ENCODE measurements around the gene GNAO1.

The GNAO1 gene

GRCh38 chr16:56367764-56368163 lies 176.5 kb downstream of the GNAO1 start:
- Histone ChIP-seq H3K27ac (no peak overlapping the region), H3K4me3 (ENCODE audit: low read depth in 1 of 2, low read length in 1 of 2) (no peak overlapping the region), H3K9me3 (no peaks in the 10 kb centered on the region), H3K4me1 (ENCODE audit: control insufficient read depth in 1 of 2, insufficient read depth in 1 of 2, low read depth in 1 of 2, low read length in 1 of 2) (no peaks in the 10 kb centered on the region), H3K36me3 (peaks cover 64% of the 10 kb centered on the region), H3K27me3 (no peaks in the 10 kb centered on the region)
- TF ChIP-seq CTCF (IDR thresholded peaks at IDR 0.05) = no peak

DNA sequence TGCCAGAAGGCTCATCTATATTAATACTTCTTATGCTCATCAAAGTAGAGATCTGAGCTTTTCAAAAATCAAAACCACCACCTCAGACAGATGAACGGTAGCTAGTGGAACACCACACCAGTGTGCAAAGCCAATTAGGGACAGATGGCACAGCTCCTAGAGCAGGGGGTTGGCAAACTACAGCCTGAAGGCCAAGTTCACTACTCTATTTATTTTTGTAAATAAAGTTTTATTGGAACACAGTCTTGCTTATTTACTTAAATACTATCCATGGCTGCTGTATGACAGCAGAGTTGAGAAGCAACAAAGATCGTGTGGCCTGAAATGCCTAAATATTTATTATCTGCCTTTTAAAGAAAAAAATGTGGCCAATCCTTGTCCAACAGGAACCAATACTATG lies 177.3 kb downstream of the GNAO1 start:
- no peak for TF ChIP-seq CTCF (IDR thresholded peaks at IDR 0.05)
- H3K27me3 ChIP-seq = no peaks in the 10 kb centered on the region
- no peak overlapping the region for H3K4me3 ChIP-seq (ENCODE audit: low read depth in 1 of 2, low read length in 1 of 2)
- no peaks in the 10 kb centered on the region for H3K4me1 ChIP-seq (ENCODE audit: control insufficient read depth in 1 of 2, insufficient read depth in 1 of 2, low read depth in 1 of 2, low read length in 1 of 2)
- H3K27ac ChIP-seq = no peak overlapping the region
- H3K36me3 ChIP-seq = peaks cover 57% of the 10 kb centered on the region
- no peaks in the 10 kb centered on the region for H3K9me3 ChIP-seq

- Histone ChIP-seq H3K4me3 (ENCODE audit: low read depth in 1 of 2, low read length in 1 of 2) (no peak overlapping the region), H3K27ac (no peak overlapping the region), H3K36me3 (peaks cover 50% of the 10 kb centered on the region), H3K4me1 (ENCODE audit: control insufficient read depth in 1 of 2, insufficient read depth in 1 of 2, low read depth in 1 of 2, low read length in 1 of 2) (no peaks in the 10 kb centered on the region), H3K9me3 (no peaks in the 10 kb centered on the region), H3K27me3 (no peaks in the 10 kb centered on the region)
- no peak for TF ChIP-seq CTCF (IDR thresholded peaks at IDR 0.05)
Measured at GRCh38 chr16:56369202-56369601, 177.9 kb downstream of the GNAO1 start.

- no peak overlapping the region for H3K4me3 ChIP-seq (ENCODE audit: low read depth in 1 of 2, low read length in 1 of 2)
- H3K27me3 ChIP-seq = no peaks in the 10 kb centered on the region
- H3K27ac ChIP-seq = no peak overlapping the region
- no peaks in the 10 kb centered on the region for H3K9me3 ChIP-seq
- H3K4me1 ChIP-seq (ENCODE audit: control insufficient read depth in 1 of 2, insufficient read depth in 1 of 2, low read depth in 1 of 2, low read length in 1 of 2) = no peaks in the 10 kb centered on the region
- TF ChIP-seq CTCF (IDR thresholded peaks at IDR 0.05) = no peak
- peaks cover 40% of the 10 kb centered on the region for H3K36me3 ChIP-seq
Measured at GRCh38 chr16:56370185-56370874, 179.0 kb downstream of the GNAO1 start.

GRCh38 chr16:56370875-56371659 lies 179.8 kb downstream of the GNAO1 start:
- TF ChIP-seq CTCF (IDR thresholded peaks at IDR 0.05) = no peak
- Histone ChIP-seq H3K27me3 (no peaks in the 10 kb centered on the region), H3K4me3 (ENCODE audit: low read depth in 1 of 2, low read length in 1 of 2) (no peak overlapping the region), H3K9me3 (no peaks in the 10 kb centered on the region), H3K4me1 (ENCODE audit: control insufficient read depth in 1 of 2, insufficient read depth in 1 of 2, low read depth in 1 of 2, low read length in 1 of 2) (no peaks in the 10 kb centered on the region), H3K27ac (no peak overlapping the region), H3K36me3 (peaks cover 37% of the 10 kb centered on the region)

Measured in neutrophil (primary cell).